EH (cell line): Measurements from ENCODE around the gene PTK7.
A peak's percentile ranks its signal among the peaks of the same experiment; 100 is the strongest.

Experiments
- DNase-seq: peaks from one replicate; pipeline ENCODE4 v3.0.0-alpha.2; 2015; ENCODE audit warnings: low read depth

The PTK7 gene

DNA sequence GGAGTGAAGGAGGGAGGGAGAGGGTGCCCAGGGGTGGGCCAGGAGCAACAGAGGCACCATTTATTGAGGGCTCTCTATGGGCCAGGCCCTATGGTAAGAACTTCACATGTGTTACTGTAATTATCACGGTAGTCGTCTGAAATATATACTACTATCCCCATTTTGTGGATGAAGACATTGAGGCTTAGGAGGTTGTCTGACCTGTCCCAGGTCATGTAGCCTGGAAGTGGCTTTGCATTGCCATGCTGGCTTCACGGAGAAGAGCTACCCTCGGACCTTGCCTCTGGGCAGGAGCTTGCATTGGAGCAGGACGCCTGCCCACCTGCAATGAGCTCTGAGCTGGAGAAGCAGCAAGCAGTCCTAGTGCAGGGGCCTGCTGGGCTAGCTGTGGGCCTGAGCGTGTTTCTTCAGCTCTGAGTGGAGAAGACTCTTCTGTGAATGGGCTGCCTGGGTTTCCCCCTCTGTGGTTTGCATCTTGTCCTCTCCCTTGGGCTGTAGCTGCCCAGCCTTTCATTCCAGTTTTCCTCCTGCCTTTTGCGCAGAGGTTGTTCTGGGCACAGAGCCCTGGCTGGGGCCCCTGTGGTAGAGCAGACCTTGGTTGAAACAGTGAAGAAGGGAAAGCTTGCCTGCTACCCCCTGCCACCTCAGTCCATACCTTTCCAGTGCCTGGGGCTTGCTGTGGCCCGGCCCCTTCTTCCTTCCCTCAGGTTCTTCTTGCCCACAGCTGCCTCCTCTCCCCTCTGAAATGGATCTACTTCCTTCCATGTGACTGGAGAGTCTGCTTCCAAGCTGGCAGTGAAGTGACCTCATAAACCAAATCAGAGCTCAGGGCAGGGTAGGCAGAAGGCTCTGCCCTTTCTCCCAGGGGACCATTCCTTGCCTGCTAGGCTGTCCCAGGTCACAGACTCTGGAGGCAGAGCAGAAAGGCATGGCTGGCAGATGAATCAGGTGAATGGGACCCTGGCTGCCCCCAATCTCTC, 70.9 kb downstream of the PTK7 start:
- no peak for DNase-seq

- no peak for DNase-seq
Observed at GRCh38 chr6:43147691-43148477, 71.8 kb downstream of the PTK7 start.

DNA sequence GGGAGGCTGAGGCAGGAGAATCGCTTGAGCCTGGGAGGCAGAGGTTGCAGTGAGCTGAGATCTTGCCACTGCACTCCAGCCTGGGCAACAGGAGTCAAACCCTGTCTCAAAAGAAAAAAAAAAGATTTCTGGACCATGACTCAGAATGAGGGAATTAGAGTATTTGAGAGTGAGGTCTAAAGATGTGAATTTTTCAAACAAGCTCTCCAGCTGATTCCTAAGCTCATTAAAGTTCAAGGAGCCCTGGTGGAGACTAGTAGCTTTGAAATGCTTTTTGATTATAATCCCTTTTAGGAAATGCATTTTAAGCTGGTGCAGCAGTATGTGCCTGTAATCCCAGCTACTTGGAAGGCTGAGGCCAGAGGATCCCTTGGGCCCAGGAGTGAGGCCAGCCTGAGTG, 73.2 kb downstream of the PTK7 start:
- peak; percentile 74 for DNase-seq

- DNase-seq: no peak
Observed at GRCh38 chr6:43150051-43150751, 74.1 kb downstream of the PTK7 start.

- DNase-seq: no peak
Observed at GRCh38 chr6:43159599-43159998, 83.5 kb downstream of the PTK7 start.

DNA sequence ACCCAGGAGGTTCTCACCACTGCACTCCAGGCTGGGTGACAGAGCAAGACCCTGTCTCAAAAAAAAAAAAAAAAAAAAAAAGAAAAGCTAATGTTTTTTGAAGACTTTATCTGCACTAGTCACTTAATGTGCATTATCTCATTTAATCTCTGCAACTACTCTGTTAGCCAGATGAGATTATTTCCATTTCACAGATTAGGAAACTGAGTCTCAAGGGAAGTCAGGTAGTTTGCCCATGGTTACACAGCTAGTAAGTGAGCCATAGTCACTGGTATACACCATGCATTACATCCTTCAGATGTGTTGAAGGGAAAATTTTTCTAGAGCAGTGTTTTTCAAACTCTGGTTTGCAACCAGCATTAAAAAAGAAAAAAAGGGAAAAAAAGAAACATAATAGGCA, 87.8 kb downstream of the PTK7 start:
- DNase-seq: no peak

- DNase-seq: no peak
Observed at GRCh38 chr6:43170417-43170930, 94.4 kb downstream of the PTK7 start.

DNA sequence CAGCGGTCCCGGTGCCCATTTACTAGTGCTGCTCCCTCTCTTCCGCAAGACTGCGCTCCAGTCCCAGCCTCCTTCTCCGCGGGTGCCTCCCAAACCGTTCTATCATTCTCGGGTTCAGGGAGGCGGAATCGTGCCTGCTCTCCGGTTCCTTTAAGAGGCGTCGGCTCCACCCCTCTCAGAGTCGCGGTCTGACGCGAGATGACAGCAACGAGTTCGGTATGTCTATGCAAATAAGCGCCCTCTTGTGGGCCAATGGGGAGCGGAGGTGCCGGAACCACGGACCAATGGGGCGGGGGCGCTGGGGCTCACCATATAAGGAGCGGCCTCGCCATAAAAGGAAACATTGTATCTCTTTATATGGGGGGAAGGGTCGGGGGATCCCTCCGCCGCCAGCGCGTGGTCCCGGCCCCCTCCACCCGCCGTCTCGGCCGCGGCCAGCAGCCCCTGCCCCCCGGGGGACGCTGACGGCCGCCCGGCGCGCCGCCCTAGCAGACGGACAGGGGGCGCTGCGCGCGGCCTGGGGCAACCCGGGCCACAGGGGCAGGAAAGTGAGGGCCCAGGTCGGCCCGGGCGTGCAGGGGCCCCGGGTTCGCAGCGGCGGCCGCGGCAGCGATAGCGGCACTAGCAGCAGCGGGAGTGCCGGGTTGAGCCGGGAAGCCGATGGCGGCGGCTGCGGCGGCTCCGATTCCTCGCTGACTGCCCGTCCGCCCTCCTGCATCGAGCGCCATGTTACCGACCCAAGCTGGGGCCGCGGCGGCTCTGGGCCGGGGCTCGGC, 95.0 kb downstream of the PTK7 start, which contains the start of gene SRF:
SRF (plus strand) TSS at position 339 of the 776 bp plus-strand sequence; CDS start at position 727, 388 bp downstream.
- DNase-seq: peak; percentile 100

GRCh38 chr6:43171707-43172103, 95.6 kb downstream of the PTK7 start:
- DNase-seq: peak; percentile 7

DNA sequence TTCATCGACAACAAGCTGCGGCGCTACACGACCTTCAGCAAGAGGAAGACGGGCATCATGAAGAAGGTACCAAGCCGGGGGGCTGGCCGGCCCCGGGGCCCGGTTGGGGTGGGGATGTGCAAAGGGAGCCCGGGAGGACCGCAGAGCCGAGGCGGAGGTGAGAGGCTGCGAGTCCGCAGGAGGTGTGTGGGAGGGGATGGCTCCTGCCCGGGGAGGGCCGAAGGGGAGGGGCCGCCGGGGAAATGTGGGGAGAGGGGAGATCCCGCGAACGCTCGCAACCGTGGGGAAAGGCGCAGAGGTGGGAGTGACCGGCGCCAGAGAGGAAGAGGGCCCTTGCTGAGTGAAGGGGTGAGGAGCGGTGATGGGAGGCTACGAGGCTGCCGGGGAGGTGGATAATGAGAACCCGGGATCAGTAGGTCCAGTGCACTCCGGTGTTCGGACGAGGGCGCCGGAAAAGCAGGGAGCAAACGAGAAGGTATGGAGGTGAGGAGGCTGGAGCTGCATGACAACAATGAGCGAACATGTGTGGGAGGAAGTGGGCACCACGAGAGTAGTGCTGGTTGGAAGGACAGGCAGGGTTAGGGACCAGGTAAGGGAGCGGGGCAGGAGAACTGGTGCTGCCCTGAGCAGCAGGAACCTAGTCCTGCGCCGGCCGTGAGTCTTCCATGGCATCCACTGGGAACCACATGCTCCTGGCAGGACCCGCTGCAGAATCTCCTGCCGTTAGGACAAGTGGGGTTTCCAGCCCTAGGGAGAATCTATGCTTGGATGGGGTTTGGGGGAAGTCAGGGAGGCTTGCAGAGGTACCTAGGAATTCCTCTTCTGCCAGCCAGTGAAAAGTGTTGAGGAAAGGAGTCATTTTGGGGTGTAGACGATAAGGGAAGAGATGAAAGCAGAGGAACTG, 96.2 kb downstream of the PTK7 start:
- peak; percentile 39 for DNase-seq

DNA sequence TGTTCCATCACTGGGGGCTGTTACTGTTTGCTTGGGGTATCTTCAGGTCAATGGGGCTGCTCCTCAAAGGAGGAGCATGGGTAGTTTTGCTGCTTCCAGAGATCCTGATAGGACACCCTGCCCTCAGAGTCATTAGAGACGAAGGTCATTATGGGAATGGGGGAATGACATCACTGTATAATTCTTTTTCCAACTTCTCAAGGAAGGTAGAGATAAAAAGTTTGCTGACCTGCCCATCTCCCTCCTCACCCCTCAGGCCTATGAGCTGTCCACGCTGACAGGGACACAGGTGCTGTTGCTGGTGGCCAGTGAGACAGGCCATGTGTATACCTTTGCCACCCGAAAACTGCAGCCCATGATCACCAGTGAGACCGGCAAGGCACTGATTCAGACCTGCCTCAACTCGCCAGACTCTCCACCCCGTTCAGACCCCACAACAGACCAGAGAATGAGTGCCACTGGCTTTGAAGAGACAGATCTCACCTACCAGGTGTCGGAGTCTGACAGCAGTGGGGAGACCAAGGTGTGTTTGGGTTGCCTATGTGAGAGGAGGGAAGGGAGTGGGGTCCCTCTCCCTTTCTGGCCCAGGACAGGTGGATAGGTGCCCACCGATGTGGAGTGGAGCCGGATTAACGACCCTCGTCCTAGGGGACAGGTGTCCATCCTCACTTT, 97.6 kb downstream of the PTK7 start:
- DNase-seq: peak; percentile 29

- peak; percentile 100 for DNase-seq
Observed at GRCh38 chr6:43174263-43175112, 98.4 kb downstream of the PTK7 start.

- peak; percentile 9 for DNase-seq
Observed at GRCh38 chr6:43175676-43176422, 99.7 kb downstream of the PTK7 start.

- no peak for DNase-seq
Observed at GRCh38 chr6:43176423-43176786, 100.3 kb downstream of the PTK7 start.

DNA sequence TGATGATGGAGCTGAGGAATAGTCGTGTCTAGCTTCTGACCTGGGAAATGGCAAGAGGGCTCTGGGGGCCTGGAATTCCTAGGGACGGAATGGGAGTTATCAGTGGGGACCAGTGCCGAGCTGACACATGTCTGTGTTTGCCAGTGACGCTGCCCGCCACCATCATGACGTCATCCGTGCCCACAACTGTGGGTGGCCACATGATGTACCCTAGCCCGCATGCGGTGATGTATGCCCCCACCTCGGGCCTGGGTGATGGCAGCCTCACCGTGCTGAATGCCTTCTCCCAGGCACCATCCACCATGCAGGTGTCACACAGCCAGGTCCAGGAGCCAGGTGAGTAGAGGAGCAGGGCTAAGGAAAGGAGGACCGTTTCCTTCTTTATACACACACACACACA, 102.0 kb downstream of the PTK7 start:
- no peak for DNase-seq

DNA sequence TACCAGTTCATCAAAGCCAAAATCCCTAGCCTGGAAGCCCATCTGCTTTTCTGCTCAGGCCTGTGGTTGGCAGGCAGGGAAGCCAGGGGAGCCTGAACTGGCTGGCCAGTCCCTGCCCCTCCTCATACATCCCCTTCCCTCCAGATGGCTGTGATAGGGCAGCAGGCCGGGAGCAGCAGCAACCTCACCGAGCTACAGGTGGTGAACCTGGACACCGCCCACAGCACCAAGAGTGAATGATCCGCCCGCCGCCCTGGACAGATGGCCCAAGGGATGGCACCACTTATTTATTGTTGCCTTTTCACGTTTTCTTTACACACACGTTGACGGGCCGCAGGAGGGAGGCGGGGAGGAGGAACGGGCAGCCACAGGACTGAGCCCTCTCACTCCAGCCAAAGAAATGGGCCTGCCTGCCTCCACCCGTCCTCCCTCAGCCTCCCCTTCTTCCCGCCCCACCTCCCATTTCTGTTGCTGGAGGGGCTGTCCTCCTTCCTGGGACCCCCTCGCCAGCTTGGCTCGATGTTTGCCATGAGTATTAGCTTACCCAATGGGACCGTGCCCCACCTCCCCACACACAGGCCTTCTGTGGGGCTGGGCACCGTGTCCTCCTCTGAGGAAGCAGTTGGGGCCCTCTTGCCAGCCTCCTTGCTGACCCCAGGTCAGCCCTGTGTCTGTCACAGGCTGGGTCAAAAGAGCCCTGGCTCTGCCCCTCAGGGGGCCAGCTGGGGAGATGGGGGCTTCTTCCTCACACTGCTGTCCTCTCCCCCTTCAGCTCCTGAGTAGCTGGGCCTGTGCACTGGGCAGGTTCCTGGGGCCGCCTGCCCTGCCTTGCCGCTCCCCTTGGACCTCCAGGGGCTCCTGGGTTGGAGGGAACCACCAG, 103.1 kb downstream of the PTK7 start:
- no peak for DNase-seq

DNA sequence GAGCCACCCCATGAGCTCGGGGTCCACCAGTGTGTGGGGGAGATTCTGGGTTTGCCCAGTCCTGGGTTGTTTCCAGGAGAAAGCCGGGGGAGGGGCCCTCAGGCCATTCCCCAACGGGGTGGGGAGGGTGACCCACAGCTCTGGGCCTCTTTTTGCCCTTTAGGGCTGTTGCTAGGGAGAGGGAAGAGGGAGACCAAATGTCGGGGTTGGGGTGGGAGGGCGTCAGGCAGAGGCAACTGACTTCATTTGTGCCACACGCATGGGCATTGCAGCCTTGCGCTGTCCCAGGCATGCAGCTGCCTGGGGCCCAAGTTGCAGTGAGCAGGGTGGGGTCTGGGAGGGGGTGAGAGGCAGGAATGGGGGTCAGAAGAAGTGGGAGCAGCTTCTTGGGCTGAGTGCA, 103.9 kb downstream of the PTK7 start:
- no peak for DNase-seq
